HepG2 (cell line): Measurements from ENCODE around the gene ZNF524.
"Not testable (repeated sequence)": the region's sequence is repeated elsewhere in the genome, so short reads cannot be mapped to it uniquely, and the experiment has no call there.

Experiments
- CREM ChIP-seq, 2 experiments: sonication (generic) in 1 of 2; formaldehyde crosslinking in 1 of 2; IDR thresholded peaks; 2 replicates each; pipeline versions ENCODE4 v1.4.0 to v1.6.1; 2016 to 2020; ENCODE audit warnings: antibody characterized with exemption in 1 of 2, mild to moderate bottlenecking in 1 of 2, missing genetic modification reagents in 1 of 2
- ELF1 ChIP-seq: sonication (generic); formaldehyde crosslinking; IDR thresholded peaks from 2 replicates; pipeline ENCODE4 v1.4.0; 2020; ENCODE audit warnings: missing genetic modification reagents
- EP300 ChIP-seq, 3 experiments: sonication (generic) in 1 of 3; formaldehyde crosslinking in 1 of 3; IDR thresholded peaks; 2 replicates each; pipeline versions ENCODE4 v1.5.1 to v1.6.1; 2011 to 2020; ENCODE audit warnings: low read depth in 2 of 3, low read length in 2 of 3, borderline replicate concordance in 1 of 3, improper control_type of control experiment in 1 of 3, mild to moderate bottlenecking in 1 of 3, missing genetic modification reagents in 1 of 3, moderate library complexity in 1 of 3
- FOXK2 ChIP-seq: fragments of 450-650 bp; IDR thresholded peaks from 2 replicates; pipeline ENCODE4 v1.6.1; 2016
- KAT8 ChIP-seq: IDR thresholded peaks from 2 replicates; pipeline ENCODE4 v1.6.1; 2016; ENCODE audit warnings: missing genetic modification reagents, missing compliant biosample characterization
- NR2F1 ChIP-seq, 2 experiments: fragments of 450-650 bp in 1 of 2; formaldehyde crosslinking in 1 of 2; IDR thresholded peaks; 2 replicates each; pipeline versions ENCODE4 v1.5.0 to v1.6.1; 2016 to 2020; ENCODE audit warnings: mild to moderate bottlenecking in 1 of 2, missing compliant biosample characterization in 1 of 2, missing genetic modification reagents in 1 of 2, moderate library complexity in 1 of 2
- PHB2 ChIP-seq: fragments of 450-650 bp; IDR thresholded peaks from 2 replicates; pipeline ENCODE4 v1.6.1; 2018; ENCODE audit not compliant: partially characterized antibody
- SIN3A ChIP-seq: IDR thresholded peaks from 2 replicates; pipeline ENCODE4 v1.6.1; 2011; ENCODE audit warnings: low read depth, mild to moderate bottlenecking, control low read depth, low read length, borderline replicate concordance
- SP1 ChIP-seq, 2 experiments: fragments of 450-650 bp in 1 of 2; sonication (generic) in 1 of 2; formaldehyde crosslinking in 1 of 2; IDR thresholded peaks; 2 replicates each; pipeline versions ENCODE4 v1.4.0 to v1.6.1; 2016 to 2020; ENCODE audit warnings: missing genetic modification reagents in 1 of 2
- SUZ12 ChIP-seq: fragments of 150-350 bp; IDR thresholded peaks from 2 replicates; pipeline ENCODE4 v1.6.1; 2014; ENCODE audit warnings: low read depth, low read length
- TAF1 ChIP-seq: sonication (generic); formaldehyde crosslinking; IDR thresholded peaks from 2 replicates; pipeline ENCODE4 v1.4.0; 2020; ENCODE audit warnings: missing genetic modification reagents
- ZNF274 ChIP-seq: sonication (generic); formaldehyde crosslinking; IDR thresholded peaks from 2 replicates; pipeline ENCODE4 v1.5.1; 2020; ENCODE audit warnings: mild to moderate bottlenecking, missing genetic modification reagents
- ZNF776 ChIP-seq: sonication (generic); formaldehyde crosslinking; IDR thresholded peaks from 2 replicates; pipeline ENCODE4 v1.4.0; 2020; ENCODE audit warnings: mild to moderate bottlenecking, missing genetic modification reagents
- TF ChIP-seq, protein P1 (sequence below): sonication (generic); formaldehyde crosslinking; IDR thresholded peaks from 2 replicates; pipeline ENCODE4 v1.5.0; 2020; ENCODE audit warnings: mild to moderate bottlenecking, missing genetic modification reagents, moderate library complexity

DNA sequence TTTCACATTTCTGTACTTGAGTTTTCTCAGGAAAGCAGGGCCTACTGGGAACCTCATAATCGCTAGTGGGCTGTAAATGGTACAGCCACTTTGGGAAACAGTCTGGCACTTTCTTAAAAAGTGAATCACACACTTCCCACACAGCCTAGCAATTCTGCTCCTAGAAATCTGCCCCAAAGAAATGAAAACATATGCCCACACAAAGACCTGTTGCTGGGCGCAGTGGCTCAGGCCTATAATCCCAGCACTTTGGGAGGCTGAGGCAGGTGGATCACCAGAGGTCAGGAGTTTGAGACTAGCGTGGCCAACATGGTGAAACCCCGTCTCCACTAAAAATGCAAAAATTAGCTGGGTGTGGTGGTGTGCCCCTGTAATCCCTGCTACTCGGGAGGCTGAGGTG is 30.6 kb upstream of the ZNF524 start:
- TF ChIP-seq, protein P1, sequence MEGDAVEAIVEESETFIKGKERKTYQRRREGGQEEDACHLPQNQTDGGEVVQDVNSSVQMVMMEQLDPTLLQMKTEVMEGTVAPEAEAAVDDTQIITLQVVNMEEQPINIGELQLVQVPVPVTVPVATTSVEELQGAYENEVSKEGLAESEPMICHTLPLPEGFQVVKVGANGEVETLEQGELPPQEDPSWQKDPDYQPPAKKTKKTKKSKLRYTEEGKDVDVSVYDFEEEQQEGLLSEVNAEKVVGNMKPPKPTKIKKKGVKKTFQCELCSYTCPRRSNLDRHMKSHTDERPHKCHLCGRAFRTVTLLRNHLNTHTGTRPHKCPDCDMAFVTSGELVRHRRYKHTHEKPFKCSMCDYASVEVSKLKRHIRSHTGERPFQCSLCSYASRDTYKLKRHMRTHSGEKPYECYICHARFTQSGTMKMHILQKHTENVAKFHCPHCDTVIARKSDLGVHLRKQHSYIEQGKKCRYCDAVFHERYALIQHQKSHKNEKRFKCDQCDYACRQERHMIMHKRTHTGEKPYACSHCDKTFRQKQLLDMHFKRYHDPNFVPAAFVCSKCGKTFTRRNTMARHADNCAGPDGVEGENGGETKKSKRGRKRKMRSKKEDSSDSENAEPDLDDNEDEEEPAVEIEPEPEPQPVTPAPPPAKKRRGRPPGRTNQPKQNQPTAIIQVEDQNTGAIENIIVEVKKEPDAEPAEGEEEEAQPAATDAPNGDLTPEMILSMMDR (CRISPR knock-in tag): not testable (repeated sequence)
- not testable (repeated sequence) for TF ChIP-seq NR2F1 (CRISPR knock-in tag; IDR thresholded peaks at IDR 0.05); SUZ12; KAT8 (CRISPR knock-in tag); ZNF776 (CRISPR knock-in tag); ELF1 (CRISPR knock-in tag); ZNF274; PHB2; EP300 (IDR thresholded peaks at IDR 0.05; ENCODE audit: low read depth in 2 of 2, low read length in 2 of 2); EP300 (CRISPR knock-in tag; IDR thresholded peaks at IDR 0.05; ENCODE audit: borderline replicate concordance); CREM (IDR thresholded peaks at IDR 0.05); CREM (CRISPR knock-in tag; IDR thresholded peaks at IDR 0.05); SP1 (IDR thresholded peaks at IDR 0.05); SP1 (CRISPR knock-in tag; IDR thresholded peaks at IDR 0.05); TAF1 (CRISPR knock-in tag); FOXK2; SIN3A
